Measurements from ENCODE around the gene NMNAT2. TPM values are rescaled to one million over a fixed set of nuclear protein-coding genes. Genes with fewer than 3 reads are reported as not detected.

NMNAT2 gene
- total and polyA plus RNA-seq, 10 of the 15 experiments (the other 5 are each of a cell fraction or from before 2014, with no cell fraction given) = 0.02 to 2.0 (median 0.60) TPM

- POLR2A ChIA-PET = interaction anchor here (0.6 to 1.6 kb wide), 4 partner anchors 9 to 184 kb away, joined by 3 to 4 read pairs (median 4); no protein-coding TSS in a partner anchor
- H3K9me3 ChIP-seq (replicated peaks; ENCODE audit: control insufficient read depth, insufficient read depth, low read length) = no peaks in the 10 kb centered on the region
- RAD21 ChIA-PET (ENCODE audit: unreplicated experiment) = interaction anchor here (0.6 to 5.5 kb wide), 5 partner anchors 10 to 689 kb away, joined by 3 to 50 read pairs (median 6); no protein-coding TSS in a partner anchor
- intact Hi-C loops (cut with micrococcal nuclease; ENCODE audit: unreplicated experiment) = no loop called here
- H3K4me1 ChIP-seq (ENCODE audit: control insufficient read depth, insufficient read depth, low read length) = peaks cover 12% of the 10 kb centered on the region
- SMC1A ChIA-PET (ENCODE audit: uncharacterized antibody, unreplicated experiment) = interaction anchor here (1.3 to 4.8 kb wide), 4 partner anchors 12 to 24 kb away, joined by 5 to 48 read pairs (median 14); no protein-coding TSS in a partner anchor
- H4K20me1 ChIP-seq (ENCODE audit: control insufficient read depth, insufficient read depth) = no peaks in the 10 kb centered on the region
- no peaks in the 10 kb centered on the region for H3K79me2 ChIP-seq (ENCODE audit: control insufficient read depth, insufficient read depth, low read length)
- no peak overlapping the region for H3K4me3 ChIP-seq
- no peaks in the 10 kb centered on the region for H3K36me3 ChIP-seq (ENCODE audit: control insufficient read depth in 2 of 2, insufficient read depth in 2 of 2, low read length in 1 of 2)
- 51% methylated on average over 7 of the region's 7 CpGs for WGBS (ENCODE audit: insufficient coverage, insufficient replicate concordance, low lambda C conversion rate, missing lambda C conversion rate)
- H3K27ac ChIP-seq (ENCODE audit: control insufficient read depth, insufficient read depth) = no peak overlapping the region
- no peak overlapping the region for H3K9ac ChIP-seq (ENCODE audit: control insufficient read depth, insufficient read depth, low read length)
- no peak for FAIRE-seq
- H3K27me3 ChIP-seq (replicated peaks in 1 of 2; ENCODE audit: control insufficient read depth in 2 of 2, insufficient read depth in 2 of 2, low read length in 1 of 2) = no peaks in the 10 kb centered on the region
- no peak overlapping the region for H2AFZ ChIP-seq (ENCODE audit: control insufficient read depth, low read depth, low read length)
- 0 out of 2 replicates have a peak overlapping the region, but pooled peaks have one; percentile 9 for H3K4me2 ChIP-seq (ENCODE audit: control insufficient read depth, insufficient read depth)
- no peak for TF ChIP-seq ZSCAN29 (IDR thresholded peaks at IDR 0.05)
- TF ChIP-seq, protein P1, sequence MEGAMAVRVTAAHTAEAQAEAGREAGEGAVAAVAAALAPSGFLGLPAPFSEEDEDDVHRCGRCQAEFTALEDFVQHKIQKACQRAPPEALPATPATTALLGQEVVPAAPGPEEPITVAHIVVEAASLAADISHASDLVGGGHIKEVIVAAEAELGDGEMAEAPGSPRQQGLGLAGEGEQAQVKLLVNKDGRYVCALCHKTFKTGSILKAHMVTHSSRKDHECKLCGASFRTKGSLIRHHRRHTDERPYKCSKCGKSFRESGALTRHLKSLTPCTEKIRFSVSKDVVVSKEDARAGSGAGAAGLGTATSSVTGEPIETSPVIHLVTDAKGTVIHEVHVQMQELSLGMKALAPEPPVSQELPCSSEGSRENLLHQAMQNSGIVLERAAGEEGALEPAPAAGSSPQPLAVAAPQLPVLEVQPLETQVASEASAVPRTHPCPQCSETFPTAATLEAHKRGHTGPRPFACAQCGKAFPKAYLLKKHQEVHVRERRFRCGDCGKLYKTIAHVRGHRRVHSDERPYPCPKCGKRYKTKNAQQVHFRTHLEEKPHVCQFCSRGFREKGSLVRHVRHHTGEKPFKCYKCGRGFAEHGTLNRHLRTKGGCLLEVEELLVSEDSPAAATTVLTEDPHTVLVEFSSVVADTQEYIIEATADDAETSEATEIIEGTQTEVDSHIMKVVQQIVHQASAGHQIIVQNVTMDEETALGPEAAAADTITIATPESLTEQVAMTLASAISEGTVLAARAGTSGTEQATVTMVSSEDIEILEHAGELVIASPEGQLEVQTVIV (IDR thresholded peaks at IDR 0.05; ENCODE audit: borderline replicate concordance, partially characterized antibody) = no peak
- no peak for TF ChIP-seq FOXK2 (IDR thresholded peaks at IDR 0.05)
- no peak for TF ChIP-seq EP300 (IDR thresholded peaks at IDR 0.05; ENCODE audit: borderline replicate concordance in 1 of 2, control insufficient read depth in 1 of 2, low read depth in 2 of 2, low read length in 2 of 2)
- no peak for TF ChIP-seq RBBP5 (conservative IDR thresholded peaks at IDR 0.05)
- TF ChIP-seq CTCF (IDR thresholded peaks at IDR 0.05 in 2 of 3, conservative IDR thresholded peaks at IDR 0.05 in 1 of 3; ENCODE audit: control insufficient read depth in 2 of 3, extremely low read depth in 1 of 3, insufficient read depth in 1 of 3, low read depth in 3 of 3, low read length in 3 of 3) = no peak
- TF ChIP-seq, protein P2, sequence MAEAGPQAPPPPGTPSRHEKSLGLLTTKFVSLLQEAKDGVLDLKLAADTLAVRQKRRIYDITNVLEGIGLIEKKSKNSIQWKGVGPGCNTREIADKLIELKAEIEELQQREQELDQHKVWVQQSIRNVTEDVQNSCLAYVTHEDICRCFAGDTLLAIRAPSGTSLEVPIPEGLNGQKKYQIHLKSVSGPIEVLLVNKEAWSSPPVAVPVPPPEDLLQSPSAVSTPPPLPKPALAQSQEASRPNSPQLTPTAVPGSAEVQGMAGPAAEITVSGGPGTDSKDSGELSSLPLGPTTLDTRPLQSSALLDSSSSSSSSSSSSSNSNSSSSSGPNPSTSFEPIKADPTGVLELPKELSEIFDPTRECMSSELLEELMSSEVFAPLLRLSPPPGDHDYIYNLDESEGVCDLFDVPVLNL (IDR thresholded peaks at IDR 0.05; ENCODE audit: low read depth, low read length) = no peak
- TF ChIP-seq, protein P3, sequence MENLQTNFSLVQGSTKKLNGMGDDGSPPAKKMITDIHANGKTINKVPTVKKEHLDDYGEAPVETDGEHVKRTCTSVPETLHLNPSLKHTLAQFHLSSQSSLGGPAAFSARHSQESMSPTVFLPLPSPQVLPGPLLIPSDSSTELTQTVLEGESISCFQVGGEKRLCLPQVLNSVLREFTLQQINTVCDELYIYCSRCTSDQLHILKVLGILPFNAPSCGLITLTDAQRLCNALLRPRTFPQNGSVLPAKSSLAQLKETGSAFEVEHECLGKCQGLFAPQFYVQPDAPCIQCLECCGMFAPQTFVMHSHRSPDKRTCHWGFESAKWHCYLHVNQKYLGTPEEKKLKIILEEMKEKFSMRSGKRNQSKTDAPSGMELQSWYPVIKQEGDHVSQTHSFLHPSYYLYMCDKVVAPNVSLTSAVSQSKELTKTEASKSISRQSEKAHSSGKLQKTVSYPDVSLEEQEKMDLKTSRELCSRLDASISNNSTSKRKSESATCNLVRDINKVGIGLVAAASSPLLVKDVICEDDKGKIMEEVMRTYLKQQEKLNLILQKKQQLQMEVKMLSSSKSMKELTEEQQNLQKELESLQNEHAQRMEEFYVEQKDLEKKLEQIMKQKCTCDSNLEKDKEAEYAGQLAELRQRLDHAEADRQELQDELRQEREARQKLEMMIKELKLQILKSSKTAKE (IDR thresholded peaks at IDR 0.05; ENCODE audit: low read depth, poor library complexity, severe bottlenecking) = no peak
- no peak for TF ChIP-seq HCFC1 (IDR thresholded peaks at IDR 0.05; ENCODE audit: low read length)
- TF ChIP-seq NR2F1 (conservative IDR thresholded peaks at IDR 0.05) = no peak
- TF ChIP-seq CBX3 (IDR thresholded peaks at IDR 0.05; ENCODE audit: borderline replicate concordance, low read depth) = no peak
- no peak for TF ChIP-seq CHD4 (IDR thresholded peaks at IDR 0.05)
- ATAC-seq = no peak
- in situ Hi-C loops (cut with MboI) = no loop called here
- BruUV-seq (replicated peaks) = no TSS peak
- CTCF ChIA-PET = interaction anchor here (0.6 to 2.9 kb wide), 7 partner anchors 10 to 1328 kb away, joined by 3 to 48 read pairs (median 4); no protein-coding TSS in a partner anchor
- DNase-seq (ENCODE audit: low read depth, low spot score) = no peak
These were observed 113.6 kb downstream of the NMNAT2 start for GRCh38 chr1:183304440-183305107.

Measured in GM12878 (cell line).